T-helper 2 cell treated with Interferon-gamma antibody and Interleukin-4, amounts not matched to agents 100 ng/mL and 5 ng/mL, for 36 hours (primary cell): ENCODE results near the gene DDIT4. TPM values are rescaled to one million over a fixed set of nuclear protein-coding genes. Genes with fewer than 3 reads are reported as not detected.

Experiments used
- intact Hi-C: fragments of 100-400 bp; cut with micrococcal nuclease; formaldehyde crosslinking; loops from one replicate; pipeline ENCODE4 v1.15.1; 2023
- total RNA-seq: library from RNA; stranded (reverse); gene quantifications from 2 replicates; pipeline ENCODE4 v1.2.3, GENCODE V29; 2022

Gene DDIT4
- total RNA-seq, 1 donor from 2014 or later, result 155 TPM

DNA sequence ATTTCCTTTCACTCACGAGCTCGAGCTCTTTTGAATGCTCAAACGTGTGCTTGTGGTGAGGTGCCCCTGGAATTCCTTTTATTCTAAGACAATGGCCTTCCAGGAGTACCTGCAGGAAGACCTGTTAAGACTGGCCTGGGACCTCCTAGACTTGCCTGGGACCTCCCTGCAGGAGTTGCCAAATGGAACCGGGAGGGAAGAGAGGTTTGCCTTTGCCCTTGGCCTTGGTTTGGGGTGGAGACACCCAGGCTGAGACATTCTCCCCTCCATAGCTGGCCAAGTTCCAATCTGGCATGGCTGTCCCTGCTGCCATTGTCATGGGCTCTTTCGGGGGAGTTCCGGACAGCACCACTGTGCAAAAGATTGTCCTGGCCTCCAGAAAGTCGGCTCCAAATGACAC lies 41.3 kb downstream of the DDIT4 start:
- intact Hi-C loops, result no loop called here

DNA sequence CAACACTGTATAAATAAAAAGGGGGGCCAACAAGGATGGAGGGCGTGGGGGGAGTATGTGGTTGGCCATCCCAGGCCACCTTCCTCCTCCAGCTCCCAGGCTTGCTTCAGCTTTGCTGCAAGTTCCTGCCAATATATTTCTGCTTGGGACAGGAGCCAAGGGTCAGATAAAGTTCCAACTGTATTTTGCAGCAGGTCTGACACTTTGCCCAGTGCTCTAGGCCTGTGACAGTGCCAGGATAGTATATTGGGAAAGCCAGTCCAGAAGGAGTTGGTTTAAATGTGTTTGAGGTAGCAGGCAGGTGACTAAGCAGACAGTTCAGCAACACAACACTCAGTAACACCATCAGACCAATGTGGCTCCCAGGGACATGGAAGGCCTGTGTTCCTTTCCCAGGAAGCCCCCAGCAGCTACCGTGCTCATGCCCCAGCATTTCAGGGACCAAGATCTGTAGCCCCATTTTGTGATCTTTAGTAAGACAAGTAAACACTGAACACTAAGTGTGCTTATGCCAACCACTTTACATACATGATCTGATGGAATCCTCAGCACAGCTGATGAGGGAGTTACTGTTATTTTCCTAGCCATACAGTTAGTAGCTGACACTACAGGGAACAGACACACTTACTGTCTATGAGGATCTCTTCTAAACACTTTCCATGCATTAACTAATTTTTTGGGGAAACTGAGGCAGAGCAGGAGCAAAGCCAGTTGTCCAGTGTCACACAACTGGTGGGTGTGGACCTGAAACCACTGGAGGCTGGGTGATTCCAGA lies 42.1 kb downstream of the DDIT4 start:
- intact Hi-C loops, result no loop called here

DNA sequence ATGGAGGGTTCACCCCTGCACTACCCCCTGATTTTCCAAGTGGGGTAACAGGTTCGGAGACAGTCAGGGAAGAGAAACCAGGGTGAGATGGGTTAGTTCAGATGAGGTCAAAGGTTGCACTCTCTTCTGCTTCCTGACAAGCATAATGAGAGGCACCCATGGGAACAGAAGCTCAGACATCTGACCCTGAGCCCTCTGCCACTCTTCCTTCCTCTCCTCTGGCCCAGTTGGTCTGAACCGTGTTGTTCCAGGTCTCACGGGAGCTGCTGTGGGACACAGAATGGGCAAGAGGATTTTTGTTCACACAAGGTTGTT lies 42.6 kb downstream of the DDIT4 start:
- intact Hi-C loops, result no loop called here

DNA sequence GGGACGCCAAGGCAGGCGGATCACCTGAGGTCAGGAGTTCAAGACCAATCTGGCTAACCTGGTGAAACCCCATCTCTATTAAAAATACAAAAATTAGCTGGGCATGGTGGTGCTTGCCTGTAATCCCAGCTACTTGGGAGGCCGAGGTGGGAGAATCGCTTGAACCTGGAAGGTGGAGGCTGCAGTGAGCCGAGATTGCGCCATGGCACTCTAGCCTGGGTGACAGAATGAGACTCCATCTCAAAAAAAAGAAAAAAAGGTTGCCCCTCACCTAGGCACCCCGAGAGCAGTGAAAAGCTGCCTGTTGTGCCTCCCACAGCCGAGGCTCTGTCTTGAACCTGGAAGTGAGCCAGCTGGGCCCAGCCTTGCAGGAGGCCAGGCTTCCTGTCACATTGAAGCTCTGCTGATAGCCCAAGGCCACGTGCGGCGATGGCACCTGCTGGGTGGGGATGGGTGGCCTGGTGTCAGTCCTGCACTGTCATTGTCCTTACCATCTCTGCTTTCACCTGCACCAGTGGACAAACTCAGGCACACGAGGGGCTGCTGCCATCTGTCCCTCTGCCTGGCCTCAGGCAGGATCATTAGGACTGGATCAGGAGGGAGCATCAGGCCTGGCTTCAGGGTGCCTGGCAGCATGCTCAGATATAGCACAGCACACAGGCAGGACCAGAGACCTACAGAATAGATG lies 43.2 kb downstream of the DDIT4 start:
- intact Hi-C loops, result no loop called here

DNA sequence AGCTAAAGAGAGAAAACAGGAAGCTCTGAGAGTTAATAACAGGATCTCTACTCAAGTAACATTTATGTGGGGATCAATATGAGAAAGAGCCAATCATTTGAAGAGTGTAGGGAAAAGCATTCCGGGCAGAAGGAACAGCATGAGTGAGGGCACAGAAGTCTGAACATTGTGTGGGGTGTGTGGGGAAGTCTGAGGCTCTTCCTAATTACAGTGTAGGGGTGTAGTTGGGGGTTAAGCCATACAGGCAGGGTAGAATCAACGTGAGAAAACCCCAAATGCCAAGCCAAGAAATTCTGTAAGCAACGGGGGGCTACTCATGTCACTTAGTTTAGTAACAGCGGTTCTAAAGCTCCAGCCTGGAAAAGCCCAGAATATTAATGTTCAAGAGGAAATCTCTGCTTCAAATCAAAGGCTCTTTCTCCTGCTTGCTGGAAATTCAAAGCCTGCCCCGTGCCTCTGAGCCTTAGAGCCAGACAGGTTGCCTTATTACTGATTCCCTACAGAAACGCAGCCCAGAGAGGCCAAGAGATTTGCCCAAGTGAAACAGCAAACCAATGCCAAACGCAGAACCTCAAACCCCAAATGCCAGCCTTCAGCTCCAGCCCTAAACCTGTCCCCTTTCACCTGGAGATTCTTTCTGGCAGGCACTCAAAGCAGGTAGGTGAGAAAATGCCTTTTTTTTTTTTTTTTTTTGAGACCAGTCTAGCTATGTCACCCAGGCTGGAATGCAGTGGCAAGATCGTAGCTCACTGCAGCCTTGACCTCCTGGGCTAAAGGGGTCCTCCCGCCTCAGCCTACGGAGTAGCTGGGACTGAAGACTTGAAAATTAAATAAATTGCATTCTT lies 44.9 kb downstream of the DDIT4 start:
- intact Hi-C loops, result loop anchor here (1.0 kb wide), 2 partner anchors 13 to 45 kb away; partner anchors contain the start of gene DDIT4

DNA sequence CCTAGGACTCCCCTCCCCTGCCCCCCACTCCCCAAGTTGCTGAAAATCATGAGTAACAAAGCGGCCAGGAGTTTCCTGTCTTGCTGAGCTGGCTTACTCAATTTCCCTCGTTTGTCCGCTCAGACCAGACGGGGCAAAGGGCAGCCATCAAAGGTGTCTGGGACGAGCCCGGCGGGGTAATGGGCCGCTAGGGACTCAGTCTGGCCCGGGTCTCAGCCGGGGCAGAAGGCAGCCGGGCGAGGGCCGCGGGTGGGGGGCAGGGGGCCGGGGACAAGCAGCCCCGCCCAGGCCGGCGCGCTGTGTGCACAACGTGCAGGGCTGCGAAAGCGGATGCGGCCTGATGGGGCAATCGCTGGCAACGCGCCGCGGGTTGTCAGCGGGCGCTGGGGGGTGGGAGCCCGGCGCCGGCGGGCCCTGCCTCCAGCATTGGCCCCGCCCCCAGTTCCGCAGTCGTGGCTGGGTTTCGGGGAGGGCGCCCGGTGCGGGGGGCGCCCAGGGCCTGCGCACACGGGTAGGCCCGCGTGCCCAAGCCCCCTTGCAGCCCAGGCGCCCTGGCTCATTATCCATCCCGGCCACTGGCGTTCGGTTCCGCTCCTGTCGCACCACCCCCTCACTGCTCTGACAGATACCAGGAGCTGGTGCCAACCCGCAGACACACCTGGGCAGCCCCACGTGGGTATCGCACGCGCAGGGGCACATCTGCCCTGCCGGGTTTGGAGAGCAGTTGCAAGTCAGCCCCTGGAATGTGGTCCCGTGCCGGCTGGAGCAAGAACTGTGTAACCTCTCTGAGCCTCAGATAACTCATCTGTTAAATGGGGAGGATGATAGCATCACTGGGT lies 45.9 kb downstream of the DDIT4 start:
- intact Hi-C loops, result loop anchor here (1.0 kb wide), 4 partner anchors 14 to 46 kb away; partner anchors contain the start of gene DDIT4

DNA sequence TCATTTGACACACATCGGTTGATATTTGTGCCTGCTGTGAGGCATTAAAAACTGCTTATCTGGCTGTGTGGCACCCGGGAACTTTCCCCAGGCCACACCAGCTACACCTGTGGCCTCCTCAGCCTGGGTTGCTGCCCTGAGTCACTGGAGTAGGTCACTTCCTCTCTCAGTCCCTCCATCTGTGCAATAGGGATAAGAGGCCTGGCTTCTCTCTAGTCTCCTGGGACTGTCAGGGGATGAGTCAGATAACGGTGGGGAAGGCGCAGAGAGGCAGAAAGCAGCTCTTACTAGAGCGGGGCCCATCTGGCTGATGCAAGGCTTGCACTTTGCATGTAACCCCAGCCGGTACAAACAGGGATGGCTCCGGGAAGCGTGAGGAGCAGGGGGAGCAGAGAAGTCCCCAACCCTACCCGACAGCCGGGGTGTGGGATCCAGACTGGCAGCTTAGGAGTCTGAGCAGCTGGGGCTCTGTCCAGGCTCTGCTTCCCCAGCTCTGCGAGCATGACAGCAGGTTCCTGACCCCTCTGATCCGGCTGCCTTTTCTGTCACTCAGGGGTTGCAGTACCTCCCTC lies 47.0 kb downstream of the DDIT4 start:
- intact Hi-C loops, result loop anchor here (1.0 kb wide), 2 partner anchors 15 to 23 kb away; no protein-coding TSS in a partner anchor

DNA sequence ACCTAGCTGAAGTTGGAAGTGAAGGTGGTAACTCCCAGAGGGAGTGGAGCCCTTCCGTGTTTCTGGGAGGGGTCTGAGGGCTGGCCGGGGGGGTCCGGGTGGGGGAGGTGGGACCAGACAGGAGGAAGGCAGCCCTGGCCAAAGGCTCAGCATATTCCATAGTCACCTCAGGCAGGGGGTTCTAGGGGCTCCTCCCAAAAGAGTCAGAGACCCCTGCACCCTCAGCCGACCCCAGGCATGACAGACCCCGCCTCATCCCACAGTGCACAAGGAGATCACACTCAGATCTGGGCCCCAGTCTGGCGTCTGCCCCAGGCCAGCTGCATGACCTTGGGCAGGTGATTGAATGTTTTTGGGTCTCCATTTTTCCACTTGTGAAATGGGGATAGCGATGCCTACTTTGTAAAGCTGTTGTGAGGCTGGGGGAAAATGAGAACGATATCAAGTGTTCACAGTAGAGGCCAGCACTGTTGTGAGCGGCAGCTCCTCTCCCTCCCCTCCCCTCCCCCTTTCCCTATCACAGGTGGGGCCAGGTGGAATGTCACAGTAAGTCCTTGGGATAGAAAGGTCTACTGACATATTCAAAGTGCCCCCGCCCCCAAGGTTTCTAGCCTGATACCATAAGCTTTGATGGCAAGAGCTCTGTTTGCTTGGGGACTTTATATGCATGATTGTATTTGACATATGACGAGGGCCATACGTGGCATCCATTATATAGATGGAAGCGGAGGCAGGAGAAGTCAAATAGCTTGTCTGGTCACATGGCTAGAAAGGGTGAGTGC lies 47.7 kb downstream of the DDIT4 start:
- intact Hi-C loops, result no loop called here

DNA sequence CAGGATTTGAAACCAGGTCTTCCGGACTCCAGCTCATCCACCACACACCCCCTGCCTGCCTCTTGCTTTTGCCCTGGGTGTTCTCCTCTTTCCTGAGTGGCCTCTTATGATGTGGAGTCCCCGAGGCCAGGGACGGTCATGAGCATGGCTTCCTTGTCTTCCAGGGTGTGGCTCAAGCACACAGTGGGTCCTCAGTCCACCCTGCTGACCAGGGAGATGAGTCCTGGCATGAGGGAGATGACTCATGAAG lies 48.2 kb downstream of the DDIT4 start:
- intact Hi-C loops, result no loop called here

DNA sequence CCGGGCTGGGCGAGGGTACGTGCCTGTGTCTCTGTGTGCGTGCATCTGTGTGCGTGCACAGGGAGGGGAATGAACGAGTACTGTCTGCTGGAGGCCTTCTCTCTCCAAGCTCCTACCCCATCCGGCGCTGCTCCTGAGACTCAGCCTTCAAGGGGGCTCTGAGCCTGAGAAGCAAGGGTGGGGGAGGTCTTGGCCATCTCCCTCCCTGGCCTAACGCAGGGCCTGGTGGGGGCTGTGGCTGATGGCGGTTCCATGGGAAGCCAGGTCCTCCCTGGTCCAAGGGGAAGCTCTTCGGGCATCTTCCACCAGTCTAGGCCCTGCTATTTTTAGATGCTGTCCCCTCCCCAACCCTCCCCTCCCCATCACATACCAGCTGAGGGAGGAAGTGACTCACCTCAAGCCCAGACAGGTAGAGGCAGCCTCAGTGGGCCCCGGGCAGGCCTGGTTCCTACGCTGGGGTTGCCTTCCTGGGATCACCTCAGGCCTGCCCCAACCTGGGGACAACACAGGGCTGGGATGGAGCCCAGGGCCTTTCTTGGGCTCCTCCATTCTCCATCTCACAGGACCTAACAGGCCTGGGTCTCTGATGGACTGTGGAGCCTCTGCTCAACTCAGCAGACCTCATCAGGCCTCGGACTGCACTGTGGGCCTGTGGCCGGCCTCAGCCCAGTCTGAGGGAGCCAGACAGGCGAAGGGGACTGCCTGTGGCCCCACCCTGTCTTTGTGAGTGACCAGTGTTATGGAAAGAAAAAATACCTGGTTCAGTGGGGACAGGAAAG lies 48.7 kb downstream of the DDIT4 start:
- intact Hi-C loops, result no loop called here

DNA sequence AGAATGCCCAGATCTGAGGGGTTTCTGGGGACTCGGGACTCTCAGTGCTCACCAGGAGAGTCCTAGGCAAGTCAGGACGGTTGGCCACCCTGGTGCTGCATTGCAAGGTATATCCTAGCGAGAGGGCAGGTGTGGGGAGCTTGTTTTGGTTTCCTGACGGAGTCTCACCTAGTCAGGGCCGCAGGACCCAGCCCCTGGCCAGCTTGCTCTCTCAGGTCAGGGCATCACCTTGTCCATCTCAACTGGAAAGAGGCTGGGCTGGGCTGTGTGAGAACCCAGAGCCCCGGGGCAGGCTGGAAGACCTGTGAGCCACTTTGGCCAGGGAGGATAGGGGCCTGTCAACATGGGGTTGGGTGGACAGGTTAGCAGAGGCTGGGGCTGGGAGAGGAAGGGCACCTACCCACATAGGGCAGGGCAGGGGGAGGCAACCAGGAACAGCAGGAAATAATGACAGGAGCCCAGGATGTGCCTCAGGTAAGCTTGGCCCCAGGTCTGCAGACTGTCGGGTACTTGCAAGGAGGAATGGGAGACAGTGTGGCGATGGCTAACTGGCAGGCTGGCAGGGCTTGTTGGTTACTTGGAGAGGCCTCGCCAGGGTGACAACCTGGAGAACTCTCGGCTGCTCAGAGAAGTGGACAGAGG lies 49.5 kb downstream of the DDIT4 start:
- intact Hi-C loops, result no loop called here

DNA sequence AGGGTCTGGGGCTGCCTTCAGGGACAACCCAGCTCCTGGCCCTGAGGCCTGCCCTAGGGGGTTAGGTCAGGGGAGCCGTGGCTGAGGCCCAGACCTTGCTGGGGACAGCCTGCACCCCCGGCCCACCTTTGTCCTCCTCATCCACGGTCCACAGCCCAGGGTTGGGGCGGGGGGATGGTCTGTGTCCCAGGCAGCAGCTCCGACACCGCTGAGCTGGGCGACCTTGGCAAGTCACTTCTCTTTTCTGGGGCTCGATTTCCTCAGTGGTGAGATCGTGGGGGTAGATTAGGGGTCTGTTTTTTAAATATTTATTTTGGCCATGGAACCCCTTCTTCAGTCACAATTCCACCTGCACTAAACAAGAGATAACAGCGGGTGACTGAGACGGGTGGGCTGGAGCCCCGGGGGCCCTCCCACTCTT lies 50.1 kb downstream of the DDIT4 start:
- intact Hi-C loops, result no loop called here

Other genes starting within 250 kb of the DDIT4 start
- 213 and 217 TPM in 2 replicates for gene SPOCK2, start 185.4 kb upstream of the DDIT4 start, total RNA-seq
- gene ANAPC16, start 57.9 kb upstream of the DDIT4 start, total RNA-seq, result 78.7 and 82.1 TPM in 2 replicates
- 24.3 and 26.1 TPM in 2 replicates for gene ASCC1, start 57.6 kb upstream of the DDIT4 start, total RNA-seq
- gene DNAJB12, start 81.0 kb downstream of the DDIT4 start, total RNA-seq, result 34.5 and 37.0 TPM in 2 replicates